OCI-LY7 (cell line): ENCODE results near the gene SEMA7A.

Source experiments
- EZH2phosphoT487 ChIP-seq: fragments of 200-600 bp; sonication (generic); IDR thresholded peaks from 2 replicates; pipeline ENCODE4 v1.6.1; 2018; ENCODE audit warnings: low read depth, borderline replicate concordance, mild to moderate bottlenecking, mixed run types, antibody characterized with exemption, low read length, moderate library complexity, mixed read lengths
- TF ChIP-seq, protein P1 (sequence below): fragments of 200-600 bp; sonication (generic); conservative IDR thresholded peaks from 2 replicates; pipeline ENCODE4 v1.5.1; 2014; ENCODE audit warnings: mild to moderate bottlenecking, antibody characterized with exemption, low read length, moderate library complexity, mixed read lengths

GRCh38 chr15:74468341-74469032, 34.7 kb upstream of the SEMA7A start:
- TF ChIP-seq, protein P1, sequence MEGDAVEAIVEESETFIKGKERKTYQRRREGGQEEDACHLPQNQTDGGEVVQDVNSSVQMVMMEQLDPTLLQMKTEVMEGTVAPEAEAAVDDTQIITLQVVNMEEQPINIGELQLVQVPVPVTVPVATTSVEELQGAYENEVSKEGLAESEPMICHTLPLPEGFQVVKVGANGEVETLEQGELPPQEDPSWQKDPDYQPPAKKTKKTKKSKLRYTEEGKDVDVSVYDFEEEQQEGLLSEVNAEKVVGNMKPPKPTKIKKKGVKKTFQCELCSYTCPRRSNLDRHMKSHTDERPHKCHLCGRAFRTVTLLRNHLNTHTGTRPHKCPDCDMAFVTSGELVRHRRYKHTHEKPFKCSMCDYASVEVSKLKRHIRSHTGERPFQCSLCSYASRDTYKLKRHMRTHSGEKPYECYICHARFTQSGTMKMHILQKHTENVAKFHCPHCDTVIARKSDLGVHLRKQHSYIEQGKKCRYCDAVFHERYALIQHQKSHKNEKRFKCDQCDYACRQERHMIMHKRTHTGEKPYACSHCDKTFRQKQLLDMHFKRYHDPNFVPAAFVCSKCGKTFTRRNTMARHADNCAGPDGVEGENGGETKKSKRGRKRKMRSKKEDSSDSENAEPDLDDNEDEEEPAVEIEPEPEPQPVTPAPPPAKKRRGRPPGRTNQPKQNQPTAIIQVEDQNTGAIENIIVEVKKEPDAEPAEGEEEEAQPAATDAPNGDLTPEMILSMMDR, result no peak
- no peak for TF ChIP-seq EZH2phosphoT487
